ENCODE data around the gene LRMDA.

The LRMDA gene

GRCh38 chr10:75425291-75426079 lies 5.9 kb upstream of the LRMDA start:
- no peak for DNase-seq (ENCODE audit: low spot score)

GRCh38 chr10:75426880-75427279 lies 4.5 kb upstream of the LRMDA start:
- no peak for DNase-seq (ENCODE audit: low spot score)

DNA sequence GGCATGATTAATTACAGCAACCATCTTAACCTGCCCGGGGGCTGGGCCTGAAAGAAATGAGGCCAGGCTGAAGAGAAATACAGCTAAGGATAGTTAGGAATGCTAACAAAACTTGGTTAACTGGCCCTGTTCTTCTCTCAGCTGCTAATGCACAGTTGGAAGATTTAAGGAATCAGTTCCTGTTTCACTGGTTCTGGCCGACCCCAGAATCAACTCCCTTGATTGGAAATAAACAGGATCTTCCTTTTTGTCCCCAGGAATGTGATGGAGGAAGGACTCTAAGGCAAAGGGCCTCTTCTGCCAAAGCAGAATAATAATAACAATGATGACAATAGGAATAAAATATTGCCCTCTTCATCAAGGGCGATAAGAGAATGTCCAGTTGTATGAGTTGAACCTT lies 3.5 kb upstream of the LRMDA start:
- no peak for DNase-seq (ENCODE audit: low spot score)

DNA sequence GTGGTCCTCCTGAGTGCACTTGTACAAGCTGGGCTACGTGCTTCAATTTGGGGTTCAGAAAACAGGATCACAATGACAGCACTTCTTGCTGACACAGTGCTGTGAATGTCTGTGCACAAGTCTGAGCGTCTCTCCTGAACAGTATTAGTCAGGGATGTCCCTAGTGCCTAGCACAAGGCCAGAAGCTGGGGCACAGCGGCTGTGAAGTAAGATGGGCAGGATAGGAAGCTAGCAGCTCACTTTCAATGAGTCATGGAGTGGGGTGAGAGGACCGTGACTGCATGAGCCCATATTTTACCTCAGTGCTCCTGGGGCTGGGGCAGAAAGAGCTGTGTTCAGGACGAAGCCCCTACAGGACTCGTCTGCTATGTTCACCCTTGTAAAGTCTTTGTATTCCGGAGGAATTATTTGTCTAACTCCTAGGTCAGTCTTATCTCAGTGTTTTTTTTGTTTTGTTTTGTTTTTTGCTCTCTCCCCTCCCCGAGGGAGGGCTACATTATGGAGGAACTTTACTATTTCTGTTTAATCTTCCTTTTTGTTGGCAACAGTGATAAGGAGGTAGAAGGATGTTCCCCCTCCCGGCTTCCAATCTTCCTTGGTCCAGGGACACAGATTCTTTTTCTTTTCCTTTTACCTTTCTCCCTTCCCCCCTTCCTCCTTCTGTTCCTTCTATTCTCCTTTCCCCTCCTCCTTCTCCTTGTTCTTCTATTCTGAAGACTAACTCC lies 2.8 kb upstream of the LRMDA start:
- no peak for DNase-seq (ENCODE audit: low spot score)

- DNase-seq (ENCODE audit: low spot score) = no peak
Measured at GRCh38 chr10:75429159-75429827, 2.1 kb upstream of the LRMDA start.

GRCh38 chr10:75430000-75430763 lies 1.2 kb upstream of the LRMDA start:
- DNase-seq (ENCODE audit: low spot score) = peak; percentile 88

DNA sequence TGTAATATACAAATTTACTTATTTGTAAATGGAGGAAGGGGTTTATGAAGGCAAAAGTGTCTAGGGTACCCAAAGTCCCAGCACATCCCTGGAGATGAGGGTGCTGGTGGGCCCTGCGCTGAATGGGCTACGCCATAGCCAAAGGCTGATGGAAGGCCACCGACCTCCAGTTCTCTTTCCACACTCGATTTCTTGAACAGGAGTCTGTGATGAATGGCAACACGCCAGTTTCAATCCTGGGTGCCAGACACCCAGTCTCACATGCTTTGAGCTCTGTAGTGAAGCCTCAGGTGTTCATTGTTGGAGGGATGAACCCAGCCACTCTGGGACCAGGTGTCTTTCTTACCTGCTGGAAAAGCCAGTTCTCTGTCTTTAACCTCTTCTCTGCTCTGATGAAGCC lies 752 bp downstream of the LRMDA start:
- no peak for DNase-seq (ENCODE audit: low spot score)

GRCh38 chr10:75432763-75433162 lies 1.3 kb downstream of the LRMDA start:
- no peak for DNase-seq (ENCODE audit: low spot score)

GRCh38 chr10:75433216-75433615 lies 1.8 kb downstream of the LRMDA start:
- DNase-seq (ENCODE audit: low spot score) = no peak

- DNase-seq (ENCODE audit: low spot score) = no peak
Measured at GRCh38 chr10:75434291-75434690, 2.9 kb downstream of the LRMDA start.

DNA sequence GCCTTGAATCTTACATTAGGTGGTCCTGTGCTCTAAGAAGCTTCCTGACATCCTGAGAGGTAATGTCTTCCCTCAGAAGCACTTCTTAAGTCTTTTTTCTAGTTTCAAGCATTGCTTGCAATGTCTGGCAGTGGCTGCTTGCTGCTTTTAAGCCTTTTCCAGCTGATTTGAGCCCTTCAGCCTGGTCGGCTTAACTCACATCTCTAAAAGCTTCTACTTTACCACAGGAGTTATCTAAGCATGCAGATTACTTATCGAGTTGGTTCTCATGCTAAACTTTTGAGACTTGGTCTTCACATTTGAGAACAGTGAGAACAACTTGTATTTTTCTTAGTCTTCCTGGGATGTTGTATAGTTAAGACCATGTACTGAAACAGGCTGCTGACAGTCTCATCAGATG lies 3.9 kb downstream of the LRMDA start:
- DNase-seq (ENCODE audit: low spot score) = no peak

DNA sequence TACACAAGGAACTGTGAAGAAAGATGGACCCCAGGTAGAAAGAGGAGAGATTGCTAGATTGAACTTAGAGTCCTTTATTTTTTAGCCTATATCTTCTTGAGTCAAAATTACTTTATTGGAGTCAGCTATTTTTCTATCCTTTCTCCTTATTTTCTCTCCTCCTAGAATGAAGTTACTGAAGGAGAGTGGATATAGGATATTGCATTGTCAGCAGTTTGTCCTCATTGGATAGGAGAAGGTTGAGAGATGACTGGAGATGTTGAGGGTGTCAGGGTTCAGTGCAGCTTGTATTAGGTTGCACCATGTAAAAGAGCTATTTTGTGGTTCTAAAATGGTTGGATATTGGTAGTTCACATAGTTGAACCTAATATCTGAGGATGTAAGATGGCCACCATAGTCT lies 5.5 kb downstream of the LRMDA start:
- no peak for DNase-seq (ENCODE audit: low spot score)

DNA sequence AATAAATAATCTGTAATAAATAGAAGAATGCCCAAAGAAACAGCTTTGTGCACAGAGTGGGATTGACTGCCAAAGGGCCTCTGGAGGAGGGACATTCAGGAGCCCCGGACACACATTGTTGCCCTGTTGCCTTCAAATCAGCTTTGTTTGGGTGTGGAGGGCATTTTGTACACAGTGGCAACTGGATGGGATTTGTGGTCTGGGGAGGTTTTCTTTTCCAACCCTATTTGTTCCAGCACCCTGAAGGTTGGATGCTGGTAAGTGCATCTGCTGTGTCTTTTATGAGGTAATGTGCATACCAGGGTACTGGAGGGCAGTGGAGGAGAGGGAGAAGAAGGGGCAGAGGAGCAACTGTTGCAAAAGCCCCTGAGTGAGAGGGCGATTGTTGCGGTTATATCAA lies 6.3 kb downstream of the LRMDA start:
- peak; percentile 22 for DNase-seq (ENCODE audit: low spot score)

GRCh38 chr10:75438275-75438674 lies 6.9 kb downstream of the LRMDA start:
- DNase-seq (ENCODE audit: low spot score) = peak; percentile 19

GRCh38 chr10:75439811-75440210 lies 8.4 kb downstream of the LRMDA start:
- no peak for DNase-seq (ENCODE audit: low spot score)

DNA sequence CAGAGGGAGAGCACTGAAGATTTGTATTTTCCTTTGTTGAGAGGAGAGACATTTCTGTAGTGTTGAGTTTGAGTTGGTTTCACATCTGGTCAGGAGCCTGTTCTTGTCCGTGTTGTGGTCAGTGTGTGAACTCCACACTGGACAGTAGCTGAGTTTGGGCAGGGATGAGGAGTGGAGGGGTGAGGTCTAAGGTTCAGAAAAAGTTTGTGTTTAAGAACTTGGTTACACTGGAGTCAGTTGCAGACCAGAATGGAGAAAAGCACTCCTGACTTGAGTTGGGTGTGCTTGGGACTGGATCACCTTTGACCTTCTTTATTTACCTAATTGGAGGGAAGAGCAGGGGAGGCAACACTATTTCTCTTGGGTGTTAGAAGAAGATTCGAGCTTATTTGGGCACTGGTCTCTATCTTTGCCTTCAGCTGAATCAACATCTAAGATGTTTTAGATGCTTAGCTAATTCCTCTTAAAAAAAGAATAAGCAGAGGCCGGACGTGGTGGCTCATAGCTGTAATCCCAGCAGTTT lies 8.9 kb downstream of the LRMDA start:
- DNase-seq (ENCODE audit: low spot score) = no peak

DNA sequence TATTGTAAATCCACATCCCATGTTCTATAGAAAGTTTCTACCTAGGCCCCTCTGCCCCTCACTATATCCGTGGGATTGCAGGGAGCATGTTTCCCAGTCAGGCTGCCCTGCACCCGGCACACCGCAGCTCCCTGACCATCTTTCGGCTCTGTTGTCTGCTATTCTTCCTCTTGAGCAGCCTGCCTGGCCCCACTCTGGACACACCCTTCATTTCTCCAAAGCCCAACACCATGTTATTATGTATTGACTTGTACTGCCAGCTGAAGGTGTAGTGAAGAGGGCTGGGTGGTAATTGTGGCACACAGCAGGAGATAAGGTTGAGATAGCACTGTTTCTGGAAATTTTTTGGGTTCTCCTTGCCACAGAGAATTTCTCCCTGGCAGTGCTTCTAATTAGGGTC lies 9.8 kb downstream of the LRMDA start:
- DNase-seq (ENCODE audit: low spot score) = no peak

- DNase-seq (ENCODE audit: low spot score) = no peak
Measured at GRCh38 chr10:75441682-75442081, 10.3 kb downstream of the LRMDA start.

DNA sequence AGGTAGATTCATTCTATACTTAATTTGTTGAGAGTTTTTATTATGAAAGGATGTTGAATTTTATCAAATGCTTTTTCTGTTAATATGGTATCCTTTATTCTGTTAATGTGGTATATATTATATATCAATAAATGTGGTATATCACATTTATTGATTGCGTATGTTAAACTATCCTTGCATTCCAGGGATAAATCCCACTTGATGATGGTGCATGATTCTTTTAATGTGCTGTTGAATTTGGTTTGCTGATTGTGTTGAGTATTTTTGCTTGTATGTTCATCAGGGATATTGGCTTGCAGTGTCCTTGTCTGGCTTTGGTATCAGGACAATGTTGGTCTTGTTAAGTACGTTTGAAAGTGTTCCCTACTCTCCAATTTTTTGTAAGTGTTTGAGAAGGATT lies 11.9 kb downstream of the LRMDA start:
- no peak for DNase-seq (ENCODE audit: low spot score)

- DNase-seq (ENCODE audit: low spot score) = no peak
Measured at GRCh38 chr10:75444781-75445386, 13.5 kb downstream of the LRMDA start.

- no peak for DNase-seq (ENCODE audit: low spot score)
Measured at GRCh38 chr10:75446508-75446907, 15.1 kb downstream of the LRMDA start.

DNA sequence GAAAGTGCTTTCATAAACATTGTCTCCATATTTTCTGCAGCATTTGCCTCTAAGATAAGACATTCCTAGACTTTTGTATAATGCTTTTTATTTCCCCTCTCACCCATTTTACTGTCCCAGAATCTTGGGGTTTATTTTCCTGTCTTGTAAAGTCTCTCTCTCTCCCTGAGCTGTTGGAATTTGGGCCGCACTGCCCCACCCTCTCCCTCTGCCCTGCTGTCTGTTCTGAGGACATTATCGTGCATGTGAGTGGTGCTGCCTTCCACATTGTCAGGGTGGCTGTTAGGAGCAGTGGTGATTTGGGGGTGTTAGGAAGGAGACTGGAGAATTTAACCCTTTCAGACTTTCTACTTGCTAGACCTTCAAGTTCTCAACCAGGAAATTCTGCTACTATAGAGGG lies 16.7 kb downstream of the LRMDA start:
- DNase-seq (ENCODE audit: low spot score) = no peak

Measured in ecto neural progenitor cell (in vitro differentiated cells).